AG04450 (cell line): ENCODE results near the gene ELP4. TPM values are rescaled to one million over a fixed set of nuclear protein-coding genes. Genes with fewer than 3 reads are reported as not detected.

Experiments used
- CTCF ChIA-PET: fragments of 300-600, 350-600 bp; formaldehyde crosslinking; extraction: SDS; loops from one replicate; lab custom pipeline; 2022; ENCODE audit warnings: antibody characterized with exemption, inconsistent platforms; lab: Charles Lee
- POLR2A ChIA-PET: fragments of 350-600 bp; formaldehyde crosslinking; extraction: SDS; loops from one replicate; lab custom pipeline; 2021; ENCODE audit warnings: antibody characterized with exemption, inconsistent platforms; lab: Yijun Ruan, JAX
- DNase-seq: peaks from one replicate; pipeline ENCODE4 v3.0.0-alpha.2; 2011; ENCODE audit warnings: low read depth, low spot score
- H3K27ac ChIP-seq: one replicate; pipeline ENCODE4 v1.5.1; 2012; ENCODE audit warnings: low read depth, low read length, control low read depth
- H3K27me3 ChIP-seq: one replicate; pipeline ENCODE4 v1.6.0; 2012; ENCODE audit warnings: low read length; ENCODE audit not compliant: control insufficient read depth, insufficient read depth
- H3K4me3 ChIP-seq: 2 replicates; pipeline ENCODE4 v1.5.1; 2011; ENCODE audit warnings: mild to moderate bottlenecking, low read depth, low read length, control low read depth
- H3K9me3 ChIP-seq: 2 replicates; pipeline ENCODE4 v1.5.1; 2012; ENCODE audit warnings: low read length; ENCODE audit not compliant: control insufficient read depth, insufficient read depth
- polyA plus RNA-seq: library from polyadenylated mRNA; depleted of rRNA; stranded (reverse); fragments of >200 nt; gene quantifications from 2 replicates; pipeline ENCODE4 v1.2.3, GENCODE V29; 2011
- TF ChIP-seq, protein P1 (sequence below): IDR thresholded peaks from 2 replicates; pipeline ENCODE4 v1.5.1; 2011; ENCODE audit warnings: low read depth, low read length, control low read depth, inconsistent platforms

The ELP4 gene
- polyA plus RNA-seq, 1 experiment = 15.5 TPM

DNA sequence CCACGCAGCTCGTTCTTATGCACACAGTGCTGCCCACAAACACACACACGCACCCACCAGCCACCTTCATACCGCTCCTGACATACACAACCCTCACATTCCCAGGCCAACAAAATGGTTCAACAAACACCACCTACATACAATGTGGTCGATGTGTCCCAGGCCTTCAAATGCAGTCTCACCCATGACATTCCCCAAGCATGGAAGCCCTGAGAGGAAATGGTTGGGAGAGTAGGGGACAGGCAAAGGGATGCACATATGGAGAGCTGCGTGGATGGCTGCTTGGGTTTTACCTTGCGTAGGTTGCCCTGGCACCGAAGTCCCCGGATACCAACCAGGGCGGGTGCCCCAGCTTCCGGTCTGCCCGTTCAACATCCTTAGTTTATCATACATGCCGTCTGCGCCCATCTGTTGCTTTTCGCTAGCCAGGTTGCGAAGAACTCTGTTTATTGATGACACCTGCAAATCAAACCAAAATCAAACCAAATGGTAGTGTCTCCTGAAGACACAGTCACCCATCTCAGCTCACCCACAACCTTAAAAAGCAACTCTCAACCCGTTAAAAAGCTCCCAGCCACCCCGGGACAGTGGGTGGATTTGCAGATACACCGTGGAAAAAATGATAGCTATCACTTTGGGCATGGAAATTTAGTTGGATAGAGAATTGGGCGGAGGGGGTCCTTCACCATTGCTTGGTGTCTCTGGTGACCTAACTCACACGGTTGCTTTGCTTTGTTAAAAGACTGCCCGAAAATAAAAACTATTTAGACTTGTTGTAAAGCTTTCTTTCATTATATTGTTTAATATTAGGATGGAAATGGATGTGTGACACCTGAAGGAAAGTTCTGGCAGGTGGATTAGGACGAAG lies 291.1 kb downstream of the ELP4 start:
- no peak for DNase-seq
- peaks cover 89% of the 10 kb centered on the region for H3K27me3 ChIP-seq
- TF ChIP-seq, protein P1, sequence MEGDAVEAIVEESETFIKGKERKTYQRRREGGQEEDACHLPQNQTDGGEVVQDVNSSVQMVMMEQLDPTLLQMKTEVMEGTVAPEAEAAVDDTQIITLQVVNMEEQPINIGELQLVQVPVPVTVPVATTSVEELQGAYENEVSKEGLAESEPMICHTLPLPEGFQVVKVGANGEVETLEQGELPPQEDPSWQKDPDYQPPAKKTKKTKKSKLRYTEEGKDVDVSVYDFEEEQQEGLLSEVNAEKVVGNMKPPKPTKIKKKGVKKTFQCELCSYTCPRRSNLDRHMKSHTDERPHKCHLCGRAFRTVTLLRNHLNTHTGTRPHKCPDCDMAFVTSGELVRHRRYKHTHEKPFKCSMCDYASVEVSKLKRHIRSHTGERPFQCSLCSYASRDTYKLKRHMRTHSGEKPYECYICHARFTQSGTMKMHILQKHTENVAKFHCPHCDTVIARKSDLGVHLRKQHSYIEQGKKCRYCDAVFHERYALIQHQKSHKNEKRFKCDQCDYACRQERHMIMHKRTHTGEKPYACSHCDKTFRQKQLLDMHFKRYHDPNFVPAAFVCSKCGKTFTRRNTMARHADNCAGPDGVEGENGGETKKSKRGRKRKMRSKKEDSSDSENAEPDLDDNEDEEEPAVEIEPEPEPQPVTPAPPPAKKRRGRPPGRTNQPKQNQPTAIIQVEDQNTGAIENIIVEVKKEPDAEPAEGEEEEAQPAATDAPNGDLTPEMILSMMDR = no peak
- POLR2A ChIA-PET = no interaction called here
- no peak overlapping the region for H3K4me3 ChIP-seq
- no peak overlapping the region for H3K27ac ChIP-seq
- CTCF ChIA-PET = no interaction called here
- peaks cover 26% of the 10 kb centered on the region; the same call in 1 of the 2 replicates for H3K9me3 ChIP-seq

DNA sequence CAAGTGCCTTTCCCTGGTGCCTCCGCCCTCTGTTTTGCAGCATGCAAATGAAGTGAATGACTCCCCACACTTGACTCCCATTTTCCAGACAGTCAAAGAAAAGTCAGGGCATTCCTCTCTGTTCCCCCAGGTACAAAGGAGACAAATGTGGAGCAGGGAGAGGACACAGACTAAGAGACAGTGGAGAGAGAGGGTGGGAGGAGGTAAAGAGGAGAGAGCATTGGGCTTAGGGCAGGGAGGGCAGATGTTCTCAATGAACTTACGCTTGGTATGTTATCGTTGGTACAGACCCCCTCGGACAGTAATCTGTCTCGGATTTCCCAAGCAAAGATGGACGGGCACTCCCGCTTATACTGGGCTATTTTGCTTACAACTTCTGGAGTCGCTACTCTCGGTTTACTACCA lies 291.7 kb downstream of the ELP4 start:
- peaks cover 89% of the 10 kb centered on the region for H3K27me3 ChIP-seq
- H3K4me3 ChIP-seq = no peak overlapping the region
- TF ChIP-seq, protein P1 = no peak
- peaks cover 30% of the 10 kb centered on the region; the same call in 1 of the 2 replicates for H3K9me3 ChIP-seq
- H3K27ac ChIP-seq = no peak overlapping the region
- ChIA-PET CTCF (interaction anchor here (0.9 to 1.0 kb wide), 2 partner anchors 12 to 694 kb away, joined by 3 to 4 read pairs; no protein-coding TSS in a partner anchor), POLR2A (no interaction called here)
- no peak for DNase-seq

DNA sequence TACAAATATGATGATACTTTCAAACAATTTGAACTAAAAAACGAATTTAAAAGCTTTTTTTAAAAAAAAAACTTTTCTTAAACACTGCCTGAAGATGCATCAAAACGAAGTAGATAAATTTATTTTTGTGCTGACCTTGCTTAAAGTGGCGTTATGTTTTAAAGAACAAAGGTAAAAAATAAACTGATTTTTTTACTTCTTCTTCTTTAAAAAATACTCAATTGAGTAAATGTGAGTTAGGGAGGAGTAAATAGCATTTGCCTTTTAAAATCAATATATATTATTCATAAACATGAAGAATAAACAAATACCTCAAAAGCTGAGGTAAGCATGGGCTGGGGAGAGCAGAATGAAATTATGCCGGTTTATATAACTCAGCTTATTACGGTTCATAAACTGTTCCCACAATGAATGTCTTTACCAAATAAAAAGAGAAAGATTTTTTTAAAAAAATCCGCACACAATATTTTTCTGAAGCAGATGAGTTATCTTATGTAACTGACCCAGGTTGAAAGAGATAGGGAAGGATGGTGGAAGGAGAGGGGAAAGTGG lies 292.5 kb downstream of the ELP4 start:
- Histone ChIP-seq H3K4me3 (no peak overlapping the region), H3K27ac (no peak overlapping the region), H3K9me3 (peaks cover 30% of the 10 kb centered on the region; the same call in 1 of the 2 replicates), H3K27me3 (peaks cover 89% of the 10 kb centered on the region)
- ChIA-PET POLR2A (no interaction called here), CTCF (interaction anchor here (0.9 to 1.0 kb wide), 2 partner anchors 11 to 695 kb away, joined by 3 to 4 read pairs; no protein-coding TSS in a partner anchor)
- TF ChIP-seq, protein P1 = no peak
- DNase-seq = no peak

DNA sequence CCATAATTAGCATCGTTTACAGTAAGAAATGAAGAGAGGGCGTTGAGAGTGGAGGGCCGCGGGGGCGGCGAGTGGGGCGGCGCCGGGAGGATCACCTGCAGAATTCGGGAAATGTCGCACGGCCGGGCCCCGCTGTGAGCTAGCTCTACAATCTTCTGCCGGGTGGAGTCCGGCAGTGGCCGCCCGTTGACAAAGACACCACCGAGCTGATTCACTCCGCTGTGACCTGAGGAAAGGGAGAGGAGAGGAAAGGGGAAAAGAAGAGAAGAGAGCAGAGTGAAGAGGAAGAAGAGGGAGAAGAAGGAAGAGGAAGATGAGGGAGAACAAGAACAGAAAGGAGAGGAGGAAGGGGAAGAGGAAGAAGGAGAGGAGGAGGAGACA lies 293.0 kb downstream of the ELP4 start:
- TF ChIP-seq, protein P1 = no peak
- H3K27me3 ChIP-seq = peaks cover 89% of the 10 kb centered on the region
- POLR2A ChIA-PET = no interaction called here
- CTCF ChIA-PET = no interaction called here
- no peak for DNase-seq
- H3K9me3 ChIP-seq = peaks cover 30% of the 10 kb centered on the region; the same call in 1 of the 2 replicates
- no peak overlapping the region for H3K4me3 ChIP-seq
- H3K27ac ChIP-seq = no peak overlapping the region
